Smooth muscle cell (in vitro differentiated cells): Measurements from ENCODE around the gene PHOX2A. TPM values are rescaled to one million over a fixed set of nuclear protein-coding genes. Genes with fewer than 3 reads are reported as not detected.

Source experiments
- DNase-seq: peaks from one replicate; lab custom pipeline; 2025; ENCODE audit not compliant: unreplicated experiment; lab: John Stamatoyannopoulos, UW
- H2AFZ ChIP-seq: fragments of 200-600 bp; sonication (generic); 2 replicates; pipeline ENCODE4 v1.6.0; 2016; ENCODE audit warnings: antibody characterized with exemption, low read depth, mild to moderate bottlenecking
- H3F3A ChIP-seq: fragments of 200-600 bp; sonication (generic); 2 replicates; pipeline ENCODE4 v1.6.0; 2017; ENCODE audit warnings: antibody characterized with exemption, low read depth
- H3K27ac ChIP-seq: fragments of 200-600 bp; sonication (generic); 2 replicates; pipeline ENCODE4 v1.5.1; 2016; ENCODE audit warnings: low read depth, mild to moderate bottlenecking
- H3K27me3 ChIP-seq: fragments of 200-600 bp; sonication (generic); 2 replicates; pipeline ENCODE4 v1.6.1; 2016; ENCODE audit warnings: low read depth, mild to moderate bottlenecking
- H3K36me3 ChIP-seq: fragments of 200-600 bp; sonication (generic); 2 replicates; pipeline ENCODE4 v1.5.1; 2016; ENCODE audit warnings: low read depth
- H3K4me1 ChIP-seq: fragments of 200-600 bp; sonication (generic); 2 replicates; pipeline ENCODE4 v1.5.1; 2016; ENCODE audit warnings: low read depth
- H3K4me2 ChIP-seq: fragments of 200-600 bp; sonication (generic); 2 replicates; pipeline ENCODE4 v1.6.0; 2016; ENCODE audit warnings: mild to moderate bottlenecking
- H3K4me3 ChIP-seq: fragments of 200-600 bp; sonication (generic); 2 replicates; pipeline ENCODE4 v1.5.1; 2016; ENCODE audit warnings: mild to moderate bottlenecking
- H3K79me2 ChIP-seq: fragments of 200-600 bp; sonication (generic); 2 replicates; pipeline ENCODE4 v1.6.0; 2016; ENCODE audit warnings: low read depth, mild to moderate bottlenecking
- H3K9ac ChIP-seq: fragments of 200-600 bp; sonication (generic); 2 replicates; pipeline ENCODE4 v1.6.0; 2016; ENCODE audit warnings: low read depth
- H3K9me3 ChIP-seq: fragments of 200-600 bp; sonication (generic); replicated peaks from 2 replicates; pipeline ENCODE4 v1.5.1; 2016; ENCODE audit warnings: low read depth
- H4K20me1 ChIP-seq: fragments of 200-600 bp; sonication (generic); 2 replicates; pipeline ENCODE4 v1.6.0; 2016; ENCODE audit warnings: low read depth
- WGBS: methylation state at CpG from one replicate; pipeline ENCODE4 v1.1.7; 2016; ENCODE audit warnings: low lambda C conversion rate; 5-methylcytosine and 5-hydroxymethylcytosine counted together
- polyA plus RNA-seq: library from polyadenylated mRNA; unstranded; fragments of >200 nt; fragmentation: Nextera tagmentation; extraction: Ambion mirVana; gene quantifications from 2 replicates; pipeline ENCODE4 v1.2.1, GENCODE V29; 2016
- total RNA-seq: library from RNA; depleted of rRNA; stranded (reverse); fragments of >200 nt; gene quantifications from 2 replicates; pipeline ENCODE4 v1.2.3, GENCODE V29; 2014
- TF ChIP-seq, protein P1 (sequence below): fragments of 200-600 bp; sonication (generic); IDR thresholded peaks from 2 replicates; pipeline ENCODE4 v1.5.1; 2017; ENCODE audit warnings: borderline replicate concordance, mild to moderate bottlenecking, antibody characterized with exemption; ENCODE audit not compliant: insufficient read depth, poor library complexity, severe bottlenecking

PHOX2A gene
- total and polyA plus RNA-seq, 2 experiments from 2014 or later: 0.13 TPM; not detected in 1

DNA sequence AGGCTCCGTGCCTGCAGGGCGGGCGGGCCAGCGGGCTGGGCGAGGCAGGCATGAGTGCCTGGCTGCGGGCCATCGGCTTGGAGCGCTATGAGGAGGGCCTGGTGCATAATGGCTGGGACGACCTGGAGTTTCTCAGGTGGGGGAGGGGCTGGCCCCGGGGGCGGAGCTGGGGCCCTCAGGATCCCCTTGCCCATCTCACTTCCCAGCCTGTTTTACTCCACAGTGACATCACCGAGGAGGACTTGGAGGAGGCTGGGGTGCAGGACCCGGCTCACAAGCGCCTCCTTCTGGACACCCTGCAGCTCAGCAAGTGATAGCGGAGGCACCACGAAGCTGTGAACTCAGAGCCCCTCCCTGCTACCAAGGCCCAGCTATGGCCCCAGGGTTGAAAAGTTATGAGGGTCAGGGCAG is 5.9 kb downstream of the PHOX2A start:
- H3K27me3 ChIP-seq: peaks cover 32% of the 10 kb centered on the region
- no peak overlapping the region for H3K27ac ChIP-seq
- H3K36me3 ChIP-seq: no peaks in the 10 kb centered on the region
- no peaks in the 10 kb centered on the region for H3K9me3 ChIP-seq
- no peak overlapping the region for H3K9ac ChIP-seq
- H4K20me1 ChIP-seq: peaks cover 57% of the 10 kb centered on the region
- H2AFZ ChIP-seq: no peak overlapping the region
- H3F3A ChIP-seq: peaks cover 29% of the 10 kb centered on the region
- WGBS: 42% methylated on average over 13 of the region's 16 CpGs
- no peak for DNase-seq
- no peaks in the 10 kb centered on the region for H3K79me2 ChIP-seq
- peaks cover 16% of the 10 kb centered on the region for H3K4me1 ChIP-seq
- TF ChIP-seq, protein P1, sequence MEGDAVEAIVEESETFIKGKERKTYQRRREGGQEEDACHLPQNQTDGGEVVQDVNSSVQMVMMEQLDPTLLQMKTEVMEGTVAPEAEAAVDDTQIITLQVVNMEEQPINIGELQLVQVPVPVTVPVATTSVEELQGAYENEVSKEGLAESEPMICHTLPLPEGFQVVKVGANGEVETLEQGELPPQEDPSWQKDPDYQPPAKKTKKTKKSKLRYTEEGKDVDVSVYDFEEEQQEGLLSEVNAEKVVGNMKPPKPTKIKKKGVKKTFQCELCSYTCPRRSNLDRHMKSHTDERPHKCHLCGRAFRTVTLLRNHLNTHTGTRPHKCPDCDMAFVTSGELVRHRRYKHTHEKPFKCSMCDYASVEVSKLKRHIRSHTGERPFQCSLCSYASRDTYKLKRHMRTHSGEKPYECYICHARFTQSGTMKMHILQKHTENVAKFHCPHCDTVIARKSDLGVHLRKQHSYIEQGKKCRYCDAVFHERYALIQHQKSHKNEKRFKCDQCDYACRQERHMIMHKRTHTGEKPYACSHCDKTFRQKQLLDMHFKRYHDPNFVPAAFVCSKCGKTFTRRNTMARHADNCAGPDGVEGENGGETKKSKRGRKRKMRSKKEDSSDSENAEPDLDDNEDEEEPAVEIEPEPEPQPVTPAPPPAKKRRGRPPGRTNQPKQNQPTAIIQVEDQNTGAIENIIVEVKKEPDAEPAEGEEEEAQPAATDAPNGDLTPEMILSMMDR: peak; percentile 75
- H3K4me3 ChIP-seq: no peak overlapping the region
- peak overlapping the region; percentile 82 for H3K4me2 ChIP-seq

DNA sequence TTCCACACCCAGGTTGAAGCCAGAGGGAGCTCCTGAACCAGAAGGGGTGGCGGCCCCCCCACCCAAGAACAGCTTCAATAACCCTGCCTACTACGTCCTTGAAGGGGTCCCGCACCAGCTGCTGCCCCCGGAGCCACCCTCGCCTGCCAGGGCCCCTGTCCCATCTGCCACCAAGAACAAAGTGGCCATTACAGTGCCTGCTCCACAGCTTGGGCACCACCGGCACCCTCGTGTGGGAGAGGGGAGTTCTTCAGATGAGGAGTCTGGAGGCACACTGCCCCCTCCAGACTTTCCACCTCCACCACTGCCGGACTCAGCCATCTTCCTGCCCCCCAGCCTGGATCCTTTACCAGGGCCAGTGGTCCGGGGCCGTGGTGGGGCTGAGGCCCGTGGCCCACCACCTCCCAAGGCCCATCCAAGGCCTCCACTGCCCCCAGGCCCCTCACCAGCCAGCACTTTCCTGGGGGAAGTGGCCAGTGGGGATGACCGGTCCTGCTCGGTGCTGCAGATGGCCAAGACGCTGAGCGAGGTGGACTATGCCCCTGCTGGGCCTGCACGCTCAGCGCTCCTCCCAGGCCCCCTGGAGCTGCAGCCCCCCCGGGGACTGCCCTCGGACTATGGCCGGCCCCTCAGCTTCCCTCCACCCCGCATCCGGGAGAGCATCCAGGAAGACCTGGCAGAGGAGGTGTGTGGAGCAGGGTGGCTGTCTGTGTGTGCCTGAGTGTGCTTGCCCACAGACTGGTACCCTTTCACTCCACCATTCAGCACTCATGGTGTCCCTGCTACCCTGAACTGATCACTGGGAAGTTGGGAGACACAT is 6.7 kb downstream of the PHOX2A start:
- H3K9me3 ChIP-seq: no peaks in the 10 kb centered on the region
- H3K4me1 ChIP-seq: peaks cover 16% of the 10 kb centered on the region
- WGBS: 92% methylated on average over 22 of the region's 22 CpGs
- H2AFZ ChIP-seq: no peak overlapping the region
- H3K27me3 ChIP-seq: peaks cover 24% of the 10 kb centered on the region
- no peak overlapping the region for H3K9ac ChIP-seq
- no peak overlapping the region for H3K4me2 ChIP-seq
- H3K36me3 ChIP-seq: no peaks in the 10 kb centered on the region
- no peaks in the 10 kb centered on the region for H3K79me2 ChIP-seq
- DNase-seq: no peak
- TF ChIP-seq, protein P1: no peak
- no peak overlapping the region for H3K4me3 ChIP-seq
- peaks cover 63% of the 10 kb centered on the region for H4K20me1 ChIP-seq
- H3K27ac ChIP-seq: no peak overlapping the region
- H3F3A ChIP-seq: peaks cover 29% of the 10 kb centered on the region

DNA sequence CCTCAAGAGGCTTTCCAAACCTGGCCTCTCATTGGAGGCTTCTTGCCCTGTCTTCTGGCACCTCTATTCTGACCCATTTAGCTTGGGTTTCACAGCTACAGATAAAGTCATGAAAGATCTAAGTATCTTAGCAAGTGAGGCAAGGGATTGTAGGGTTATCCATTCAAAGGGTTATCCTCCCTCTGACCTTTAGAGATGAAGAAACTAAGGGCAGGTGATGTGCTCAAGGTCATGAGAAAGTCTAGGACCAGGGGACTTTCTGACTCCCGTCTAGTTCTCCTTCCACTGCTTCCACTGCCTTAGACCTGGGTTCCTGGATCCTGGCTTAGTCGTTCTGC is 7.2 kb downstream of the PHOX2A start:
- H3K36me3 ChIP-seq: no peaks in the 10 kb centered on the region
- peaks cover 19% of the 10 kb centered on the region for H3K27me3 ChIP-seq
- no peak overlapping the region for H3K4me3 ChIP-seq
- TF ChIP-seq, protein P1: no peak
- no peak overlapping the region for H3K9ac ChIP-seq
- peaks cover 29% of the 10 kb centered on the region for H3F3A ChIP-seq
- no peak overlapping the region for H2AFZ ChIP-seq
- peaks cover 68% of the 10 kb centered on the region for H4K20me1 ChIP-seq
- H3K27ac ChIP-seq: peak overlapping the region; percentile 8
- peaks cover 16% of the 10 kb centered on the region for H3K4me1 ChIP-seq
- 73% methylated on average over 2 of the region's 2 CpGs for WGBS
- DNase-seq: no peak
- H3K9me3 ChIP-seq: no peaks in the 10 kb centered on the region
- H3K4me2 ChIP-seq: no peak overlapping the region
- no peaks in the 10 kb centered on the region for H3K79me2 ChIP-seq
